ENCODE data around the gene MICU1. TPM values are rescaled to one million over a fixed set of nuclear protein-coding genes. Genes with fewer than 3 reads are reported as not detected.

The MICU1 gene
- total and polyA plus RNA-seq, 2 of the 13 experiments (the other 11 are each of a cell fraction or from before 2014, with no cell fraction given), result 32.5 to 56.1 TPM

GRCh38 chr10:72334825-72335393 lies 291.0 kb downstream of the MICU1 start (continued):
- TF ChIP-seq MYPOP (CRISPR knock-in tag; IDR thresholded peaks at IDR 0.05) (peak; percentile 81; the same call in 1 of the 2 replicates), SYNCRIP (IDR thresholded peaks at IDR 0.05; ENCODE audit: insufficient read depth, low read depth, low read length) (no peak), ZNF615 (CRISPR knock-in tag; IDR thresholded peaks at IDR 0.05; ENCODE audit: borderline replicate concordance) (no peak), ZBTB3 (CRISPR knock-in tag; IDR thresholded peaks at IDR 0.05; ENCODE audit: borderline replicate concordance, low read depth) (no peak), SETDB1 (CRISPR knock-in tag; IDR thresholded peaks at IDR 0.05; ENCODE audit: borderline replicate concordance) (no peak), PATZ1 (CRISPR knock-in tag; IDR thresholded peaks at IDR 0.05) (peak; percentile 92), SP5 (CRISPR knock-in tag; IDR thresholded peaks at IDR 0.05; ENCODE audit: borderline replicate concordance, low read depth) (no peak), ZNF557 (CRISPR knock-in tag; IDR thresholded peaks at IDR 0.05) (no peak), RFXAP (CRISPR knock-in tag; IDR thresholded peaks at IDR 0.05; ENCODE audit: borderline replicate concordance) (peak; percentile 64; the same call in 1 of the 2 replicates), ZNF317 (CRISPR knock-in tag; IDR thresholded peaks at IDR 0.05) (no peak), ZBTB46 (CRISPR knock-in tag; IDR thresholded peaks at IDR 0.05; ENCODE audit: borderline replicate concordance) (no peak), SMARCE1 (IDR thresholded peaks at IDR 0.05; ENCODE audit: borderline replicate concordance) (no peak), SNRNP70 (IDR thresholded peaks at IDR 0.05; ENCODE audit: low read depth, low read length) (no peak), ZBTB20 (CRISPR knock-in tag; IDR thresholded peaks at IDR 0.05; ENCODE audit: borderline replicate concordance, low read depth) (peak; percentile 38; the same call in 1 of the 2 replicates), SIN3B (IDR thresholded peaks at IDR 0.05; ENCODE audit: low read length) (no peak), ZMAT5 (CRISPR knock-in tag; IDR thresholded peaks at IDR 0.05; ENCODE audit: borderline replicate concordance, low read depth) (no peak), SALL1 (CRISPR knock-in tag; IDR thresholded peaks at IDR 0.05) (peak; percentile 82), GZF1 (CRISPR knock-in tag; IDR thresholded peaks at IDR 0.05) (peak; percentile 38; the same call in 1 of the 2 replicates), AHDC1 (CRISPR knock-in tag; IDR thresholded peaks at IDR 0.05; ENCODE audit: borderline replicate concordance) (no peak)

Measured in HepG2 (cell line).